Measurements from ENCODE around the gene RNF150. TPM values are rescaled to one million over a fixed set of nuclear protein-coding genes. Genes with fewer than 3 reads are reported as not detected.
A peak's percentile ranks its signal among the peaks of the same experiment; 100 is the strongest.

Gene RNF150
- total RNA-seq, 1 donor from 2014 or later, result under 0.01 TPM

- Histone ChIP-seq H3K27me3 (ENCODE audit: control insufficient read depth, insufficient read depth, low read length) (no peaks in the 10 kb centered on the region), H3K4me3 (ENCODE audit: low read depth, low read length) (no peak overlapping the region), H3K36me3 (ENCODE audit: control insufficient read depth, insufficient read depth, low read length) (no peaks in the 10 kb centered on the region)
- no peak for FAIRE-seq
- no peak for DNase-seq (ENCODE audit: low read depth)
- no peak for TF ChIP-seq CTCF (IDR thresholded peaks at IDR 0.05; ENCODE audit: insufficient read depth, low read length, severe bottlenecking)
Observed at GRCh38 chr4:141074098-141074878, 59.0 kb downstream of the RNF150 start.

GRCh38 chr4:141066690-141067089 lies 66.6 kb downstream of the RNF150 start:
- no peaks in the 10 kb centered on the region for H3K27me3 ChIP-seq (ENCODE audit: control insufficient read depth, insufficient read depth, low read length)
- DNase-seq (ENCODE audit: low read depth) (no peak), FAIRE-seq (no peak)
- no peak overlapping the region for H3K4me3 ChIP-seq (ENCODE audit: low read depth, low read length)
- H3K36me3 ChIP-seq (ENCODE audit: control insufficient read depth, insufficient read depth, low read length), result no peaks in the 10 kb centered on the region
- no peak for TF ChIP-seq CTCF (IDR thresholded peaks at IDR 0.05; ENCODE audit: insufficient read depth, low read length, severe bottlenecking)

- TF ChIP-seq CTCF (IDR thresholded peaks at IDR 0.05; ENCODE audit: insufficient read depth, low read length, severe bottlenecking), result no peak
- Histone ChIP-seq H3K36me3 (ENCODE audit: control insufficient read depth, insufficient read depth, low read length) (no peaks in the 10 kb centered on the region), H3K4me3 (ENCODE audit: low read depth, low read length) (no peak overlapping the region), H3K27me3 (ENCODE audit: control insufficient read depth, insufficient read depth, low read length) (no peaks in the 10 kb centered on the region)
- DNase-seq (ENCODE audit: low read depth), result peak; percentile 2
- no peak for FAIRE-seq
Observed at GRCh38 chr4:141065872-141066271, 67.4 kb downstream of the RNF150 start.

- no peak for TF ChIP-seq CTCF (IDR thresholded peaks at IDR 0.05; ENCODE audit: insufficient read depth, low read length, severe bottlenecking)
- DNase-seq (ENCODE audit: low read depth), result no peak
- H3K4me3 ChIP-seq (ENCODE audit: low read depth, low read length), result no peak overlapping the region
- no peak for FAIRE-seq
- H3K36me3 ChIP-seq (ENCODE audit: control insufficient read depth, insufficient read depth, low read length), result no peaks in the 10 kb centered on the region
- no peaks in the 10 kb centered on the region for H3K27me3 ChIP-seq (ENCODE audit: control insufficient read depth, insufficient read depth, low read length)
Observed at GRCh38 chr4:141062651-141063050, 70.6 kb downstream of the RNF150 start.

GRCh38 chr4:141058591-141059512 lies 74.4 kb downstream of the RNF150 start:
- DNase-seq (ENCODE audit: low read depth), result no peak
- no peaks in the 10 kb centered on the region for H3K36me3 ChIP-seq (ENCODE audit: control insufficient read depth, insufficient read depth, low read length)
- FAIRE-seq, result no peak
- TF ChIP-seq CTCF (IDR thresholded peaks at IDR 0.05; ENCODE audit: insufficient read depth, low read length, severe bottlenecking), result no peak
- no peaks in the 10 kb centered on the region for H3K27me3 ChIP-seq (ENCODE audit: control insufficient read depth, insufficient read depth, low read length)
- no peak overlapping the region for H3K4me3 ChIP-seq (ENCODE audit: low read depth, low read length)

Data from bronchial epithelial cell (primary cell).